Activated CD4-positive, alpha-beta T cell treated with anti-CD3 and anti-CD28 coated beads, Interleukin-2, Interleukin-6, amounts not matched to agents 100 ng/mL and 50 ng/mL, durations not matched to agents 16 hours and 8 hours (primary cell): ENCODE results near the gene PIM3.
A peak's percentile ranks its signal among the peaks of the same experiment; 100 is the strongest.

Experiments
- DNase-seq: peaks from one replicate; pipeline ENCODE4 v3.0.0-alpha.2; 2020

PIM3 gene

DNA sequence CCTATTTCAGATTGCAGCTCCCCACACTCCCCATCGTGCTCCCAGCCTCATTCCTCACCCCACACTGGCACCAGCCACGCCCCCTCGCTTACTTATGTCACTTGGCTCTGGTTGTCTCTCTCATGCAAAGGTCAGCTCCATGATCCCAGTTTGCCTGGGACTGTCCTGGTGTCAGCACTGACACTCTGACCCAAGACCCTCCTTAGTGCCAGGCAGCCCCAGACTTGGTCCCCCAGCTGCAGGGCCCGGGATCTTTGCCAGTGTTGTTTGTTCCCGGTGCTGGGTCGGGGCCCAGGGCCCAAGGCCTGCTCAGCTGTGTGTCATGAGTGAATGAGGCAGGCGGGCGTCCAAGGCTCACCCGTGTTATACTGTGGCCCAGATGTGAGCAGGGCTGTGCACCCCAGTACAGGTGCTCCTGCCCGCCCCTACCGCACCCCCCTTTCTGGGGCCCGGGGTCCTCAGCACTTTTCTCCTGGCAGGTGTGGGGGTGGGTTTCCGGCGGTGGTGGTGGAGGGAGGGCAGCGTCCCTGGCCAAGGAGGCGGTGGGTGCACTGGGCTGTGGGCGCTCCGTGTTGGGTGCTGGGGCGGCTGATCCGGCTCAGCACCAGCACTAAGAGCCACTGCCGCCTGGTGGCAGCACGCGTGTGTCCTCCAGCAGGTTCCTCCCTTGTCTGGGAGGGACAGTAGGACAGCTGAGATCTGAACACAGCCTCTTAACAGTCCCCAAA is 32.5 kb downstream of the PIM3 start:
- peak; percentile 78 for DNase-seq

DNA sequence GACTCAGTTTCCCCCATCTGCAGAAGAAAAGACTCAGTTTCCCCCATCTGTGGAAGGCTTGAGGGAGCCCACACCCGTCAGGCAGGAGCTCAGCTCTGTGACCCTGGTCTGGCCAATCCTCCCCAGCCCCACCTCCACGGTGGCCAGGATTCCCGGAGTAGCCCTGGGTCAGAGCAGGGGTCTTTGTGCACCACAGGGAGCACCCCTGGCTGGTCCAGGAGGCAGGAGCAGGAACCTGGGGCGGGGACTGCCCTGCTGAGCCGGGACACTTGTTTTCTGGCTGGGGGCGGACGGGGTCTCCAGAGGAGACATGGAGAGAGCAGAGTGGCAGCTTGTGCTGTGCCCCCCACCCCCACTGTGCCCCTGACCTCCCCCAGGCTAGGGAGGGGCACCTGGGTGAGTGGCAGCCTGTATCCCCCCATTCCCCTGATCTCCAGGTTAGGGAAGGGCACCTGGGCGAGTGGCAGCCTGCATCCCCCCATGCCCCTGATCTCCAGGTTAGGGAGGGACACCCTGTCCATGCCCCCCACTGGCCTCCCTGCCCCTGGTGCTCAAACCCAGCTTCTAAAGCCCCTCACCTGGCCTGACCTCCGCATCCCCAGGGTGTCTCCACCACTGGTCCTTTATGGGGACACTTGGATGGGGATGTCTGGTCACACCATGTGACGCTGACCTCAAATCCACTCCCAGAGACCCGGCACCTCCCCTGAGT is 33.2 kb downstream of the PIM3 start:
- DNase-seq = no peak

DNA sequence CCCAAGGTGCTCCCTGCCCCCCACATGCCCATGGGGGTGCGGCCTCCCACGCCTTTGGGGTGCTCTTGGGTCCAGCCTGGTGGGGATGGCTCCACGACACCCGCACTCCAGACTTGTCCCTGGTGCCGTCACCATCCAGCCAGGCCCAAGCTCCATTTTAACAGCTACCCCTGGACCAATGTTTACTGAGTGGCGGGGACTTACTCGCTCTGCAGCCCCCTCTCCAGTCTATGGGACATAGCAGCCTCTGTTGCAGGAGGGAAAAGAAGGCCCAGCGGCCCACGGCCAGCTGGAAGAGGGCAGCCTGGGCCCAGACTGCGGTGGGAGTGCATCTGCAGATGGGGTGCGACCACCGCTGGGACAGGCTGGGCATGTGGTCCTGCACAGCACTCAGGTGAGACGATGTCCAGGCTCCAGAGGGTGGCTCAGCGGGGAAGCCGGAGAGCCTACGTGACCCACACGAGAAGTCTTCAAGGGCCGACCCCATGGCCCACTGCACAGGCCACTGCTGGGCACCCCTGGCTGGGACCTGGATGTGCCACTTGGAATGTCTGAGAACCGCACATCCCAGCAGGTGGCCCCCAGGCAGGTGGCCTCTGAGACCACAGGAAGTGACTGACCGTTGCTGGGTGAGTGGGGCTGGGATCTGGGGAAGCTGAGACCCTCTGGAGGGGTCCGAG is 33.9 kb downstream of the PIM3 start:
- DNase-seq = no peak

DNA sequence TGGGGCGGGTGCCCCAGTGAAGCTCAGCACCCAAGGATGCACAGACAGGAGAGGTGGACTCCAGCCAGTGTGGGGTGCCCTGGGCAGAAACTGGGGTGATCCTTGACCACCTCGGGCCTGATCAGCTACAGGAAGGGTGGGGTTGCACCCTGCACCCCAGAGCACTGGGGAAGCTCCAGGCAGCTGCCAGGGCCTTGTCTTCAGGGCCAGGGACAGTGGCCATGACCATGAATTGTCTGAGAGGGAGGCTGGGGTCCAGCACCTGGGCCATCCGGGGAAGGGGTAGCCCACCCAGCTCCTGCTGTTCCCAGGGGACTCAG is 34.4 kb downstream of the PIM3 start:
- no peak for DNase-seq

DNA sequence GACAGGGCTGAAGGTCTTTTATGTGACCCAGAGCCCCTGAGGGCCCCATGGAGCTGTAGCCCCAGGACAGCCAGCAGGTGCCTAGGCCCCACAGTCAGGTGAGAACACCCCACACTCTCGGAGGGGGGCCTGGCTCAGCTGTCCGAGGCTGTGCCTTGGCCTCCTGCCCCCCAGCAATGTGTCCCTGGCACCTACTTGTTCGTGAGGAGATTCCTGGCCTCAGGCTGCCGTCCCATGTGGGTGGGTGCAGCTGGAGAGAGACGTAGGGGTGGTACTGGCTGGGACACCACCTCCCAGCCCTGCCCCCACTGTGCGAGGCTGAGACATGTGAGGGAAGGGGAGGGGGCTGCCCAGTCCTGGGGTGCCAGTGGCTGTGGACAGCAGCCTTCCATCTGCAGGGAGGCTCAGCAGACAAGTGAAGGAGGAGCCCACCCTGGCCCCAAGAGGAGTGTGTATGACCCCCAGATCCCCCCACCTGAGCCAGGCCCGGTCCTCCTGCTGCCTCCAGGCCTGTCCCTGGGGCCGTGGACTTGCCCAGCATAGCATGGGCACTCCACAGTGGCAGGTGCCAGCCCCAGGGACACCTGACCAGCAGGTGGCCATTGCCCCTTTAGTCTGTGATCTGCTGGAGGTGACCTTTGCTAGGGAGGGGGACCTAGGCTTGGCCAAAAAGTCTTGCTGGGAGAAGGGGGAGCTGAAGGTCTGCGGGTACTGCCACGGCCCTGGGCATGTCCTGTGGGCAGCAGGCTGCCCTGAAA is 35.0 kb downstream of the PIM3 start:
- no peak for DNase-seq

DNA sequence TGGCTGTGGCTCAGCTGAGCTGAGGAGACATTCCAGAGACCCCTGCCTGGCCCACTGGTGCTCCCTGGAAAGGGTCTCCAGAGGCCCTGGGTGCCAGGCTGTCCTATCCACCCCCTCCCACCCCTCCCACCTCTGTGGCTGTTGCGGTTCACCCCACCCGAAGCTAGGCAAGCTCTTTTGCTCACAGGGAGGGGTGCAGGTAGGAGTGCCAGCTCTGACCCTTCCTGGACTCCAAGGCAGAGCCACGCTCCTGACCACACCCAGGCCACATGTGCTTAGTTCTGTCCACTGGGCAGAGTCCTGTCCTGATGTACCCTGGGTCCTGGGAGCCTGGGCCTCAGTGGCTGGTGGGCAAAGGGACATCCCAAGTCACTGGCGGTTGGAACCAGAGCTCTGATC is 35.5 kb downstream of the PIM3 start:
- DNase-seq = no peak

DNA sequence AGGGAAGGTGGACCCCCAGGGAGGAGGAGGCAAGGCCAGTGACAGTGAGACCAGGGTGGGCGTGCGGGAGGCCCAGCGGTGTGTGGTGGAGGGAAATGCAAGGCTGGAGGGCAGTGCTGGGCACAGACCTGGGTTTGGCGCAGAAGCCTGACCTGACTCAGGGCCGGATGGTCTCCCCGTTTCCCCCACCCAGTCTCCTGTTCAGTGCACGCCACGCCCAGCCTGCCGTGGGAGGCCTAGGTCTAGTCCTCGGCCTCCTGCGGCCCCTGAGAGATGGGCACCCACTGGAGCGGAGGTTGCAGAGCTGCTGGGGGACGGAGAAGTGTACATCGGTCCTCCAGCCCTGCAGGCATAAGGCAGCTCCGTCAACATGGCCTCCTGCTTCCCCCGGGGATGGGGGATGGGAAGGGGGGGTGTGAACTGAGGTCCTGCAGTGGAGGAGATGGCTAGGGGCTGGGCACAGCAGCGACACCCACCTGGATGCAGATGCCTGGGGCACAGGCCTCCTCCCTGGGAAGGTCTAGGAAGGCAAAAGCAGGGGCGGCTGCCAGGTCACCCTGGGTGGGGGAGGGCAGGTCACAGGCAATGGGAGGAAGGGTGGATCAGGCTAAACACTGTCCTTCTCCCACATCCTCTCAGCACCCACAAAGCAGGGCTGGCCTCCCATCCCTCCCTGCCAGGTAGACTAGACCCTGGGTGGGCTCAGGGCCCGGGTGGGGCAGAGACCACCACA is 36.1 kb downstream of the PIM3 start:
- no peak for DNase-seq

DNA sequence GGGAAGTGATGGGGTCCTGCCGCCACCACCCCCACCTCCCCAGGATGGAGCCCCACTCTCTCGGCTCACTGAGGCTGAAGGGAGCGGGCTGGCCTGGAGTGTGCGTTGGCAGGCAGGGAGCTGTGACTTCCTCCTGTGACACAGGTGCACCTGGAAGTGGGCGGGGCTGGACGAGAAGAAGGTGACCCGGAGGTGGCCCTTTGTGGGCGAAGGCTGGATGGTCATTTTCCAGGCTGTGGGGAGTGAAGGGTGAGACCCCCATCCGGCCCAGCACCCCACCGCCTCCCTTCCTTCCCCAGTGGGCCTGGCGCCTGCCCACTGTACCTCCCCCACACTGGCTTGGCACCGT is 36.7 kb downstream of the PIM3 start:
- DNase-seq = no peak

DNA sequence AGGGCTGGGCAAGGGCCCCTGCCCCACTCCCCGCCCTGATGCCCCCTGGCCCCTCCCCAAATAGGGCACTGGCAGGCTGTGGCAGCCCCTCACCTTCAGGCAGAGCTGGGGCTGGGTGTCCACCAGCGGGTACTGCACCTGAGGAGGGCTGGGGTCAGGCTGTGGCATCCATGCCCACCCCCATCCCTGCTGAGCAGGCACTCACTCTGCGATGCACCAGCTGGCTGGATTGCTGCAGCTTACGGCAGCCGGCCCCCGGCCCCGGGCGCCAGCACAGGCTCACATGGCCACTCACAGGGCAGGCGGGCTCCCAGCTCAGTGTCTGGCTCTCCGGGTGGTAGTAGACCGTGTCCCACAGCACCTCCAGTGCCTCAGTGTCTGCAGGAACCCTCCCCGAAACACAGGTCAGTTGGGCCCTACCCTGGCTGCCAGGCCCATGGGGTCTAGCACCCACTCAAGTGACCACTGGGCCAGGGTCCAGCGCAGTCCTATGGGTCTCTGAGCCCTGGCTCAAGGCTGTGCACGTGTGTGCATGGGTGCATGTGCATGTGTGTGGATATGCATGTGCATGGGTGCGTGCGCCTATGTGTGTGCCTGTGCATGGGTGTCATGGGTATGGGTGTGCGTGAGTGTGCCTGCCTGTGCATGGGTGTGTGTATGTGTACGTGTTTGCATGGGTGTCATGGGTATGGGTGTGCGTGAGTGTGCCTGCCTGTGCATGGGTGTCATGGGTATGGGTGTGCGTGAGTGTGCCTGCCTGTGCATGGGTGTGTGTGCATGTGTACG is 37.6 kb downstream of the PIM3 start:
- DNase-seq = no peak

DNA sequence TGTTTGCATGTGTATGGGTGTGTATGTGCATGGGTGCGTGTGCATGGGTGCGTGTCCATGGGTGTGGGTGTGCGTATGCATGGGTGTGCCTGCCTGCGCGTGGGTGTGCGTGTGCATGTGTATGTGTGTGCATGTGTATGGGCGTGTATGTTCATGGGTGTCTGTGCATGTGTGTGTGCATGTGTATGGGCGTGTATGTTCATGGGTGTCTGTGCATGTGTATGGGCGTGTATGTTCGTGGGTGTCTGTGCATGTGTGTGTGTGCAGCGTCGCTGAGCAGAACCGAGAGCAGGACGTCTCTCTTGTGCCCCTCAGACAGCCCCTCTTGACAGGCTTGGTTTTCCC is 38.1 kb downstream of the PIM3 start:
- DNase-seq = no peak

DNA sequence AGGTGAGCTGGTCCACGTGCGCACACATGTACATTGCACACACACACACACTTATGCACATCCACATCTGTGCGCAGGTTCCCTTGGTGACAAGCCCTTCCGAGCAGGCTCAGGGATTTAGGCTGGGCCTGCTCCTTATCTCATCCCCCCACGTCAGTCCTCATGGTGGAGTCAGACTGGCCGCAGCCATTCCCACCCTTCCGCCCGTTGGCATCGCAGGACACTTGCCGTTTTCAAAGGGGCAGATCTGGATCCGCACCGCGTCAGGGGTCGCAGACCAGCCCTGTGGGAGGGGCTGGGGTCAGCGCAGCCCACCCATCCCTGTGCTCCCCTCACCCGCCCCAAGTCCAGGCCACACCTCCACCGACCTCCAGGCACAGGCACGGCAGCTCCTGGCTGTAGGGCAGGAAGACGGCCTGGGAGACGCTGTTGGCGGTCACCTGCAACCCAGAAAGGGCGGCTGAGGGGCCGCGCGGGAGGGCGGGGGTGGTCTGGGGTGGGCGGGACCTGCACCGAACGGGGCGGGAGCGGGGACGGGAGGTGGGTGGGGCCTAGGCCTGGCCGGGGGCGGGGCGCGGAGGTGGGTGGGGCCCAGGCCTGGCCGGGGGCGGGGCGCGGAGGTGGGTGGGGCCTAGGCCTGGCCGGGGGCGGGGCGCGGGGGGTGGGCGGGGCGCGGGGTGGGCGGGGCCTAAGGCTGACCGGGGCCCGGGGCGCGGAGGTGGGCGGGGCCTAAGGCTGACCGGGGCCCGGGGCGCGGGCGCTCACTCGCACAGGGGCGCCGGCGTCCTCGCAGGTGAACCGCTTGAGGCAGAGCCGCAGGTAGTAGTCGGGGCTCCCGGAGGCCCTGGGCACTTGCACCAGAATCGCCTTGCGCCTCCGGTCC is 38.7 kb downstream of the PIM3 start:
- DNase-seq = peak; percentile 41

DNA sequence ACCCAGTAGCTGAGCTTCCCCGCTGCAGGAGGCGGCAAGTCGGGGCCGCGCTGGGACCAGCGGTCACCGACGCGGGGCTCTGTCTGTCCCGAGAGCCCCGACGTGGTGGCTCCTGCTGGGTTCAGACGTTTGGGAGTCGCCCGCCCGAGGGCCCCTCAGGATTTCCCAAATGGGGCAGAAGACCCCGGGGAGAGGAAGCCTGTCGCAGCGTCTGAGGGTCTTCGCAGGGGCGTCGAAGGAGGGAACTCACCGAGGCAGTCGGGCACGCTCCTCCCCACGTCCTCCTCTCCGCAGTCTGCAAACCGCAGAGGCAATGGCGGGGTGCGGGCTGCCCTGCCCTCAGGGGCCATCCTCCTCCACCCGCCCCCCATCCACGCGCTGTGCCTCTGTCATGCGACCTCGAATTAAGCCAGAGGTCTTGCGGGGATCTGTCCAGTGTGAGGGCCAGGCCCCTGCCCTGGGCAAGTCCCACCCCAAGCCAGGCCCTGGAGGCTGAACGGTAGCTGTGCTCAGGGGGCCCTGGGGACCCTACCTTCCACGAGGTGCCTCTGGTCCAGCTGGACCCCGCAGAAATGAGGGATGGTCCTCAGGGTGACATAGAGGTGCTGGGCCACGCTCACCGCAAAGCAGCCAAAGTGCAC is 39.5 kb downstream of the PIM3 start:
- no peak for DNase-seq

DNA sequence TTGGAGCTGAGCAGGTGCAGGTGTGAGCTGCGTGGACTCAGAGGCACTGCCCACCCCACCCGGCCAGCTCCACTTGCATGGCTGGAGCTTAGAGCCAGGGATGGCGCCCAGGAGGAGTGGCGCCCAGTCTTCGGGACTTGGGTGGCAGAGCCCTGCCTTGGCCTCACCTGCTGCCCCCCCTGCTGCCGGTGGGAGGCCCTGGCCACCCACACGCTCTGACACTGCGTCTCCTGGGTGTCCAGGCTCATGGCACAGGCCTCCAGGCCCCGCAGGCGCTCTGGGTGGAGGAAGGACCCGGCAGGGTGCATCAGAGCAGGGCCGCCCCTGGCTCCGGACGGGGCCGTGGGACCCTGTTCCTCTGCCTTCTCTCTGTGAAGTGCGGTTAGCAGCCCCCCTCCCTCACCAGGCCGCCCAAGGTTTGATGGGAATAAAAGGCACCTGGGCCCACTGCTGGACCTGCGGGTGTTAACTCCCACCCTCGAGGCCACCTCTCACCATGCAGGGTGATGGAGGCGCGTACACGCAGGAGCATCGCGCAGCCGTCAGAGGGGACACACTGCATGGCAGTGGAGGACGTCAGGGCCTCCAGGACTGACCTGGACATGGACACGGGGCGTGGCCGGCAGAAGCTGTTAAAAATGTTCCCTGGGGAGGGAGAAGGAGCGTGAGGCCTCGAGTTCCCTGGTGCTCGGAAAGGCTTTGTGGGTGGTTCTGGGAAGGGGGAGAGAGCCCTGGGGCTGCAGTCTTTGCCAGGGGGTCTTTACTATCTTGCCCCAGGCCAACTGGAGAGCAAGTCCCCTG is 40.2 kb downstream of the PIM3 start:
- no peak for DNase-seq

DNA sequence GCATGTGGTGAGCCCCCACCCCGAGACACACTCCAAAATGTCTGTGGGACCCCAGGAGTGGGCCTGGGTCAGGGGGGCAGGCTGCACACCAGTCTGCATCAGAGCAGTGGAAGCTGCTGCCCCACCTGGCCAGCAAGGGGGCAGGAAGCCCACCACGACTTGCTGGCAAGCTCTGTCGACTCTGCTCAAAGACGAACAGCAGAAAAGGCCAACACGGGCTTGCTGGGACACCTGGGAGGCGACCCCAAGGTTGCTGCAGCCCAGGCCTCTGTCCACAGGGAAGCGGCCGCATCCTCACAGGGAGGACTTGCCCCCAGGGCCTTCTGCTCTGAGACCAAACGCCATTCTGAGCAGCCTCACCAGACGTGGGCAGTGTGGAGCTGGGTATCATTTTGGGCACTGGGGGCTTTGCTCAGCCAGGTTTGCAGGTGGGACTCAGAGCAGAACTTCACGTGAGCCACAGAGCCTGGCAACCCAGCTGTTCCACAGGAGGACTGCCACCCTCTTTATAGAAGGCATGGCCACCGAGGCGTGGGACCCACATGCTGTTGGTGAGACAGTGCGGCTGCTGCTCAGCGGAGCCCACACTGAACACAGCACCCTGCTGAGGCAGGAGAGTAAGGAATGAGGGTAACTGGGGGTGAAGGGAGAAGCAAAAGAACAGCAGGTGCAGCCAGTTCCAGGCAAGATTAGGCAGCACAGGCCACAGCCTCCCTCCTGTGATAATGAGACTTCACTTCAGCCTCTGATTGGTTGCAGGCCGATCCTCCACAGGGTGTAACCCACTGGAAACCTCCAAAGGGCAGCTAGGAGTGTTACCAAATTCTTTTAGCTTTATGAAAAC is 41.0 kb downstream of the PIM3 start:
- DNase-seq = no peak

DNA sequence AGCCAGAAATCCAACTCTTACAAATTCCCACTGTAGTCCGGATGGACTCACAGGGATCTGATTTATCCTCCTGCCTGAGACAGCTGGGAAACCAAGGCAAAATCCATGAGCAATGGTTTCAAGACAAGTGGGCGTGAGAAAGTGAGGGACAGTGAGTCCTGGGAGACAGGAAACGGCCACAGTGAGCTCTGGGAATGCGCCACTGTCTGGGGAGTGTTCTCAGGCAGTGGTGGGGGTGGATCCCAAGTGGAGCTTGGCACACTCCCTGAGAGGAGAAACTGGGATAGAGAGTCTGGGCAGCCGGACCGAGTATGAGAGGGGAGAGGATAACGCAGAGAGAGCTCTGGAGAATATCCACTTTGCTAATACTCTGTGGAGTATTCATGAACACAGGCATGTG is 42.2 kb downstream of the PIM3 start:
- DNase-seq = no peak

DNA sequence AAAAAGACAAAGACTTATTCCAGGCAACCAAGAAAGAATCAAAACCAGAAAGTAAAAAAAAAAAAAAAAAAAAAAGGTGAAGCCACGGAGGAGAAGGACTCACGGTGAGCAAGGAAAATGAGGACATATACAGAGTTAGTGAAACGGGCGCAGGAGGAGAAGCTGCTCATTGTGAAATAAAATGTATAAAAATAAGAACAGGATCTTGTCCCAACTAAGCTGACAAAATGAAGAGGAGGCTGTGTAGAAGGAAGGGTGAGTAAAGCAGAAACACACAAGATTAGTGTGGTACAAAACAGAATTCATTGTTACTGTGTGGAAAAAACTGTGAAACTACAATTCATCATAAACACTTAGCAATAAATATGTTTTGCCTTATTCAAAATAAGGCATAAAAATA is 44.3 kb downstream of the PIM3 start:
- no peak for DNase-seq

DNA sequence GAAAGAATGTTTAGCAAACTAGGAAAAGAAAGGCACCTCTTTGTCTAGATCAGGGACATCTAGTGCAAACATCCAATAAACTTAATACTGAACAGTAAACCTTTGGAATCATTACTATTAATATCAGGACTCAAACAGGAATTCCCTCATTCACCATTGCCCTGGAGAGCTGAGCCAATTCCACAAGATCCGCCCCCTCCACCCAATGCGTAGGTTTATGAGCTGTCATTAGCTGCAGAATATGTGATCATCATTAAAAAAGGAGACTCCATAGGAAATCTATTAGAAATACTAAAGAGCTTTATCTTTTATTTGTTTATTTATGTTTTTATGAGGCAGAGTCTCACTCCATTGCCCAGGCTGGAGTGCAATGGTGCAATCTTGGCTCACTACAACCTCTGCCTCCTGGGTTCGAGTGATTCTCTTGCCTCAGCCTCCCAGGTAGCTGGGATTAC is 46.5 kb downstream of the PIM3 start:
- DNase-seq = no peak

DNA sequence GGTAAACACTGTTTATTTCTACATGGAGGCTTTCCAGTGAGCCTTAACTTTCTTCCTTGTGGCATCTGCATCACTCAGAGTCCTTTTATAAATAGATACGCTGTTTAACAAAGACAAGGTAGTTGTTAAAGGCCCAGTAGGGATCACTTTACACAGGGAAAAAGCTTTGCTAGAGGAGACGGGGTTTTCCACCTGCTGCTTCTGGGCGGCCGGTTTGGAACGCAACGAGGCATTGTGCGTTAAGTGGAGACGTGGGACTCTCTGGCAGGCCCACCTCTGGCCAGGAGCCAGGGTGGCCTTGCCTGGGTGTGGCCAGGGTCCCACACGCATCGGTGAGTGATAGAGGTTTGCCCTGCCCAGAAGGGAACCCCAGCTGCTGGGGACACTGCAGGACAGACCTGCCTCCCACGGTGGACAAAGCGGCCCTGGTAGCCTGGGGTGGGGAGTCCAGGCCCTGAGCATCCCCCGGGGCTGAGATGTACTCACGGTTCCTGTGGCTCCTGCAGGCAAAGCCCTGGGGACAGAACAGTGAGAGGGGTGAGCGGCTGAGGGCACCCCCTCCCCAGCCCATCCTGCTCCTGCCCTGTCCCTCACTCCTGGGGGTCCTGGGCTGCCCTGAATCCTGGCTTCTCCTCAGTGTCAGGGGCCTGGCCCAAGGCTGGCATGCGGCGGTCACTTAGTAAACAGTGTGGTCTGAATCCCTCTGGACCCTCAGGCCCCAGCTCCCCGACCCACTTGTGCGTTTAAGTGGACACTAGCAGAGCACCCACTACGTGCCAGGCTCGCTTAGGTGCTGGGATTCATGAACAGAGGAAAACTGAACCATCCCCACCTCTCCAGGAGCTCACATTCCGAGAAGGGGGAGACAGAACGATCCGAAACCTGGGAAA is 47.8 kb downstream of the PIM3 start:
- DNase-seq = no peak
